Lung (tissue), 12 donors: ENCODE results near the gene DDX31. TPM values are rescaled to one million over a fixed set of nuclear protein-coding genes. Genes with fewer than 3 reads are reported as not detected.

Experiments used
- ATAC-seq: fragments of 200-7000 bp; cut with Tn5 transposase; one replicate; pipeline ENCODE4 v1.9.1; 2020; ENCODE audit warnings: moderate number of reproducible peaks; ENCODE audit not compliant: insufficient read depth, low FRiP score
- DNase-seq, 3 donors: peaks; one replicate each; pipeline ENCODE4 v3.0.0-alpha.2; 2013 to 2017
- H3K27ac ChIP-seq, 2 donors: one replicate each; pipeline ENCODE4 v1.5.1; 2013; ENCODE audit warnings: mild to moderate bottlenecking in 2 of 2, moderate library complexity in 2 of 2, control low read depth in 1 of 2, inconsistent platforms in 1 of 2, low read depth in 1 of 2, low read length in 1 of 2
- H3K27me3 ChIP-seq, 3 donors: one replicate each; pipeline ENCODE4 v1.5.1; 2013; ENCODE audit warnings: low read length in 2 of 3; ENCODE audit not compliant: control insufficient read depth in 3 of 3, insufficient read depth in 3 of 3
- H3K36me3 ChIP-seq, 4 donors: one replicate each; pipeline ENCODE4 v1.5.1; 2013; ENCODE audit warnings: low read length in 4 of 4, mild to moderate bottlenecking in 1 of 4, moderate library complexity in 1 of 4; ENCODE audit not compliant: control insufficient read depth in 4 of 4, insufficient read depth in 4 of 4
- H3K4me1 ChIP-seq, 5 donors: one replicate each; pipeline ENCODE4 v1.5.1; 2013; ENCODE audit warnings: low read length in 5 of 5, mild to moderate bottlenecking in 2 of 5, moderate library complexity in 1 of 5; ENCODE audit not compliant: control insufficient read depth in 5 of 5, insufficient read depth in 5 of 5
- H3K4me3 ChIP-seq: one replicate; pipeline ENCODE4 v1.5.1; 2013; ENCODE audit warnings: mild to moderate bottlenecking, control low read depth, moderate library complexity
- H3K9ac ChIP-seq, 2 donors: one replicate each; pipeline ENCODE4 v1.5.1; 2013; ENCODE audit warnings: low read length in 2 of 2, control low read depth in 1 of 2; ENCODE audit not compliant: insufficient read depth in 1 of 2
- H3K9me3 ChIP-seq, 4 donors: one replicate each; pipeline ENCODE4 v1.5.1; 2013; ENCODE audit warnings: low read length in 3 of 4, mild to moderate bottlenecking in 1 of 4, moderate library complexity in 1 of 4; ENCODE audit not compliant: control insufficient read depth in 4 of 4, insufficient read depth in 3 of 4
- CTCF ChIP-seq: IDR thresholded peaks from 2 replicates; pipeline ENCODE4 v1.5.1; 2012; ENCODE audit warnings: mild to moderate bottlenecking; ENCODE audit errors: control extremely low read depth, extremely low read depth
- WGBS, 2 donors: extraction: QIAGEN DNeasy Blood & Tissue Kit; methylation state at CpG; one replicate each; pipeline ENCODE4 v1.1.7; 2013; 5-methylcytosine and 5-hydroxymethylcytosine counted together
- polyA plus RNA-seq, 2 donors: library from polyadenylated mRNA; stranded (reverse); fragments of 200-250 nt; gene quantifications; one replicate each; pipeline ENCODE4 v1.2.1, GENCODE V29; 2013
- total RNA-seq, 2 donors: library from RNA; depleted of rRNA in 1 of 2; stranded (reverse); fragments of >200 nt in 1 of 2; gene quantifications; one replicate each; pipeline ENCODE4 v1.2.1, GENCODE V29; 2014 to 2021
- donor health status: control.
- donor health status: control.
- donor health status: Bipolar disorder and iron deficiency.
- donor health status: healthy.
- donor health status: DM: yes; HTN: yes; CAD: no.

DDX31 gene
- total and polyA plus RNA-seq, 4 donors: 8.1 to 14.8 (median 11.7) TPM

GRCh38 chr9:132697230-132697629, 27.4 kb upstream of the DDX31 start:
- H3K27ac ChIP-seq: no peak overlapping the region
- ATAC-seq: no peak

DNA sequence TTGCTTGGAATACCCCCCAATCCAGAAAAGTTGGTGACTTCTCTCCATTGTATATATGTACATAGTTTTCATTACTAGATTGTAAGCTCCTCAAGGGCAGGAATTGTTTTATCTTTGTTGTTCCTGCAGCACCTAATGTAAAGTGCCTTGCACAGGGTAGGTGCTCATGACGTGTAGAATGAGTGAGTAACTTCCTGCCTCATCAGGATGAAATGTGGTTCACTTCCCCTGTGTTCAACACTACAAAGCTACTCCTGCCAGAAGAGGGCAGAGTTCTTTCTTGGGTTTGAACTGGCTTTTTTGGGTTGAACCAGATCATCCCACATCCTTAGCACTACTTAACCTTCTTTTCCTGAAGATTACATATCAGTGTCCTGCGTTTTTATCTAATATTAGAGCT, 24.4 kb upstream of the DDX31 start:
- Histone ChIP-seq H3K4me1 (peaks cover 0 to 19% (median 0%) of the 10 kb centered on the region in 5 donors), H3K9me3 (peaks cover 0 to 7% (median 2%) of the 10 kb centered on the region in 4 donors), H3K27ac (no peak overlapping the region), H3K27me3 (no peaks in the 10 kb centered on the region), H3K36me3 (peaks cover 4 to 20% (median 9%) of the 10 kb centered on the region in 4 donors), H3K9ac (no peak overlapping the region), H3K4me3 (no peak overlapping the region)
- ATAC-seq: peak; percentile 27
- TF ChIP-seq CTCF: no peak
- DNase-seq: no peak
- 16 to 32% methylated on average over 2 of the region's 2 CpGs for whole genome bisulfite sequencing, 2 donors

More at GRCh38 chr9:132697230-132697629, 27.4 kb upstream of the DDX31 start:
- DNase-seq: no peak
- Histone ChIP-seq H3K9me3 (peaks cover 0 to 7% (median 2%) of the 10 kb centered on the region in 4 donors), H3K36me3 (peaks cover 0 to 3% (median 0%) of the 10 kb centered on the region in 4 donors), H3K27me3 (no peaks in the 10 kb centered on the region), H3K9ac (no peak overlapping the region), H3K4me1 (peaks cover 0 to 11% (median 0%) of the 10 kb centered on the region in 5 donors), H3K4me3 (no peak overlapping the region)
- no peak for TF ChIP-seq CTCF

DNA sequence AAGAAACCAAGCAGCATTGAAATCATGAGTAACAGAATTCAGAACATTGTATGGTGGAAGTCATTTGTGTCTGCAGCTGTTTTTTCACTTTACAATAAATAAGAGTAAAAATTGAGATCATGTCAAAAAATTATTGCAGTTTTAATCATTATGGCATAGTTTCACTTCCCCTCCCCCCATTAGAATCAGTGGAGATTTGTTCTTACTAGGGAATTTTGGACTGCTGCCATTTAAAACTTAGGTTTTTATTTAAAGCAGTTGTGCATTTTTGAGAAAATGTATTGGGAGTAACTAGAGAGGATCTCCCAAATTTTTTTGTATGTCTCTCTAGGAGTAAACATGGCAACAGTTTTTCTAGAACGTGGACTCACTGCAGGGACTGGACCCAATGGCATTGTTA, 20.9 kb upstream of the DDX31 start:
- Histone ChIP-seq H3K27me3 (no peaks in the 10 kb centered on the region), H3K9ac (no peak overlapping the region), H3K4me1 (peaks cover 0 to 17% (median 0%) of the 10 kb centered on the region in 5 donors), H3K27ac (no peak overlapping the region), H3K36me3 (peaks cover 10 to 36% (median 20%) of the 10 kb centered on the region in 4 donors), H3K4me3 (no peak overlapping the region), H3K9me3 (no peaks in the 10 kb centered on the region)
- WGBS, 2 donors: 79 to 87% methylated on average over 1 of the region's 1 CpG
- ATAC-seq (no peak), DNase-seq (peak in 2 of 3 donors; percentile 69 to 75)
- TF ChIP-seq CTCF: no peak

- no peak for ATAC-seq
- no peak overlapping the region for H3K9ac ChIP-seq
- peaks cover 0 to 5% (median 0%) of the 10 kb centered on the region in 5 donors for H3K4me1 ChIP-seq
- peaks cover 23 to 36% (median 24%) of the 10 kb centered on the region in 4 donors for H3K36me3 ChIP-seq
- no peaks in the 10 kb centered on the region for H3K9me3 ChIP-seq
- H3K27me3 ChIP-seq: no peaks in the 10 kb centered on the region
- H3K27ac ChIP-seq: no peak overlapping the region
- H3K4me3 ChIP-seq: no peak overlapping the region
- DNase-seq: no peak
- WGBS, 2 donors: 90 to 95% methylated on average over 1 of the region's 1 CpG
- TF ChIP-seq CTCF: no peak
Observed at GRCh38 chr9:132683873-132684272, 14.1 kb upstream of the DDX31 start.
